SIG-M5 treated with dmso at 0.1 percent for 504 hours (cell line): ENCODE data around the gene PIF1.
A peak's percentile ranks its signal among the peaks of the same experiment; 100 is the strongest.
"Not testable (repeated sequence)": the region's sequence is repeated elsewhere in the genome, so short reads cannot be mapped to it uniquely, and the experiment has no call there.

Experiments used
- DNase-seq: peaks from one replicate; lab custom pipeline; 2025; ENCODE audit not compliant: unreplicated experiment; lab: John Stamatoyannopoulos, UW

Gene PIF1

GRCh38 chr15:64810497-64811326, 14.7 kb downstream of the PIF1 start:
- DNase-seq = no peak

- peak; percentile 43 for DNase-seq
These were observed 15.6 kb downstream of the PIF1 start for GRCh38 chr15:64809649-64810496.

GRCh38 chr15:64808785-64809453, 16.5 kb downstream of the PIF1 start:
- DNase-seq = no peak

- DNase-seq = no peak
These were observed 17.7 kb downstream of the PIF1 start for GRCh38 chr15:64807751-64808222.

GRCh38 chr15:64807051-64807749, 18.2 kb downstream of the PIF1 start:
- DNase-seq = no peak

GRCh38 chr15:64806509-64806908, 18.9 kb downstream of the PIF1 start:
- DNase-seq = no peak

GRCh38 chr15:64804619-64805018, 20.8 kb downstream of the PIF1 start:
- DNase-seq = no peak

GRCh38 chr15:64803526-64803925, 21.9 kb downstream of the PIF1 start:
- DNase-seq = no peak

- DNase-seq = no peak
These were observed 25.0 kb downstream of the PIF1 start for GRCh38 chr15:64800476-64800875.

GRCh38 chr15:64798905-64799304, 26.5 kb downstream of the PIF1 start:
- DNase-seq = not testable (repeated sequence)

- DNase-seq = not testable (repeated sequence)
These were observed 29.5 kb downstream of the PIF1 start for GRCh38 chr15:64795921-64796320.

- DNase-seq = not testable (repeated sequence)
These were observed 30.1 kb downstream of the PIF1 start for GRCh38 chr15:64795299-64795698.

GRCh38 chr15:64792282-64792681, 33.2 kb downstream of the PIF1 start:
- DNase-seq = no peak

- no peak for DNase-seq
These were observed 34.0 kb downstream of the PIF1 start for GRCh38 chr15:64791401-64791800.

- no peak for DNase-seq
These were observed 41.7 kb downstream of the PIF1 start for GRCh38 chr15:64783796-64784195.

GRCh38 chr15:64782751-64783150, 42.7 kb downstream of the PIF1 start:
- DNase-seq = no peak

GRCh38 chr15:64781299-64781698, 44.1 kb downstream of the PIF1 start:
- no peak for DNase-seq

GRCh38 chr15:64780600-64781156, 44.8 kb downstream of the PIF1 start:
- DNase-seq = no peak

- DNase-seq = no peak
These were observed 45.8 kb downstream of the PIF1 start for GRCh38 chr15:64779630-64780029.

- no peak for DNase-seq
These were observed 46.4 kb downstream of the PIF1 start for GRCh38 chr15:64779024-64779423.
